ENCODE measurements around the gene LARGE1.

- TF ChIP-seq CTCF (IDR thresholded peaks at IDR 0.05; ENCODE audit: borderline replicate concordance, extremely low read depth, low read length, poor library complexity, severe bottlenecking) (no peak), EZH2 (IDR thresholded peaks at IDR 0.05; ENCODE audit: borderline replicate concordance, low read depth, low read length, severe bottlenecking) (no peak)
Measured at GRCh38 chr22:33964121-33964520, 43.8 kb upstream of the LARGE1 start.

Measured in DND-41 (cell line).